Keratinocyte (primary cell): ENCODE data around the gene ATP8A1. TPM values are rescaled to one million over a fixed set of nuclear protein-coding genes. Genes with fewer than 3 reads are reported as not detected.

Experiments
- DNase-seq: peaks from one replicate; pipeline ENCODE4 v3.0.0-alpha.2; 2011; ENCODE audit warnings: low read depth, missing footprints, low spot score
- FAIRE-seq: peaks from 2 replicates; lab custom pipeline; 2011; peaks lifted over from hg19 to GRCh38; lab: Jason Lieb, UNC
- H2AFZ ChIP-seq: 2 replicates; pipeline ENCODE4 v1.6.0; 2012; ENCODE audit warnings: low read length, control low read depth, inconsistent platforms; ENCODE audit not compliant: control insufficient read depth
- H3K27ac ChIP-seq: 2 replicates; pipeline ENCODE4 v1.5.1; 2011; ENCODE audit warnings: low read length; ENCODE audit not compliant: control insufficient read depth, insufficient read depth
- H3K27me3 ChIP-seq: 3 replicates; pipeline ENCODE4 v1.6.0; 2011; ENCODE audit warnings: low read length; ENCODE audit not compliant: control insufficient read depth, insufficient read depth; ENCODE audit errors: extremely low read depth
- H3K36me3 ChIP-seq, 2 experiments: 2 replicates in 1 of 2; 3 replicates in 1 of 2; pipeline ENCODE4 v1.5.1; 2011; ENCODE audit warnings: low read length in 2 of 2, mild to moderate bottlenecking in 1 of 2; ENCODE audit not compliant: control insufficient read depth in 2 of 2, insufficient read depth in 2 of 2; ENCODE audit errors: extremely low read depth in 1 of 2
- H3K4me1 ChIP-seq: 3 replicates; pipeline ENCODE4 v1.5.1; 2011; ENCODE audit warnings: low read length; ENCODE audit not compliant: control insufficient read depth, insufficient read depth; ENCODE audit errors: extremely low read depth
- H3K4me2 ChIP-seq: 3 replicates; pipeline ENCODE4 v1.6.0; 2011; ENCODE audit warnings: low read depth, low read length; ENCODE audit not compliant: control insufficient read depth, insufficient read depth; ENCODE audit errors: extremely low read depth
- H3K4me3 ChIP-seq, 3 experiments: fragments of 200-600 bp in 1 of 3; sonication (generic) in 1 of 3; 2 replicates in 2 of 3; 3 replicates in 1 of 3; pipeline ENCODE4 v1.5.1; 2011 to 2016; ENCODE audit warnings: low read length in 3 of 3, mild to moderate bottlenecking in 3 of 3, control low read depth in 2 of 3, inconsistent platforms in 1 of 3, low read depth in 1 of 3, mixed read lengths in 1 of 3, mixed run types in 1 of 3, moderate library complexity in 1 of 3; ENCODE audit not compliant: control insufficient read depth in 2 of 3, insufficient read depth in 2 of 3; ENCODE audit errors: extremely low read depth in 1 of 3
- H3K79me2 ChIP-seq: 2 replicates; pipeline ENCODE4 v1.6.0; 2012; ENCODE audit warnings: low read length; ENCODE audit not compliant: control insufficient read depth, insufficient read depth
- H3K9ac ChIP-seq: 3 replicates; pipeline ENCODE4 v1.6.0; 2011; ENCODE audit warnings: low read length; ENCODE audit not compliant: control insufficient read depth, insufficient read depth; ENCODE audit errors: extremely low read depth
- H3K9me1 ChIP-seq: 3 replicates; pipeline ENCODE4 v1.6.0; 2011; ENCODE audit warnings: low read length; ENCODE audit not compliant: control insufficient read depth, insufficient read depth; ENCODE audit errors: extremely low read depth
- H3K9me3 ChIP-seq: 2 replicates; pipeline ENCODE4 v1.5.1; 2012; ENCODE audit warnings: low read depth, low read length; ENCODE audit not compliant: control insufficient read depth
- H4K20me1 ChIP-seq: 3 replicates; pipeline ENCODE4 v1.6.0; 2011; ENCODE audit warnings: low read length; ENCODE audit not compliant: control insufficient read depth, insufficient read depth; ENCODE audit errors: extremely low read depth
- CTCF ChIP-seq, 3 experiments: IDR thresholded peaks in 1 of 3; conservative IDR thresholded peaks in 1 of 3; optimal IDR thresholded peaks in 1 of 3; 2 replicates in 2 of 3; 3 replicates in 1 of 3; pipeline versions ENCODE3 to v1.5.1; 2011; ENCODE audit warnings: low read length in 3 of 3, mild to moderate bottlenecking in 3 of 3, moderate library complexity in 2 of 3, control low read depth in 1 of 3, inconsistent platforms in 1 of 3; ENCODE audit not compliant: insufficient read depth in 2 of 3; ENCODE audit errors: extremely low read depth in 1 of 3
- EZH2 ChIP-seq: IDR thresholded peaks from one replicate; pipeline ENCODE4 v1.6.1; 2012; ENCODE audit warnings: inconsistent platforms, mild to moderate bottlenecking, low read length, moderate library complexity
- dilution Hi-C: fragments of 300-500 bp; cut with MboI; formaldehyde crosslinking; loops from one replicate; pipeline ENCODE4 v1.7.0; 2020; ENCODE audit warnings: low sequenced_read_pairs; ENCODE audit not compliant: extremely low pct_ligation_motif_present
- polyA plus RNA-seq, 5 experiments: library from polyadenylated mRNA; depleted of rRNA in 3 of 5; stranded (reverse) in 3 of 5; stranded (forward) in 1 of 5; unstranded in 1 of 5; fragments of >200 nt; gene quantifications; 1 replicate in 1 of 5; 2 replicates in 3 of 5; 3 replicates in 1 of 5; pipeline versions ENCODE4 v1.2.1 to v1.2.3, GENCODE V29; 2011 to 2012; ENCODE audit warnings: missing spikeins in 2 of 5, low read depth in 1 of 5, low replicate concordance in 1 of 5

Gene ATP8A1
- polyA plus RNA-seq, 1 donor (not counting 4 experiments of a cell fraction or from before 2014, with no cell fraction given) = 0.20 TPM

GRCh38 chr4:42488554-42488953, 168.4 kb downstream of the ATP8A1 start:
- no peak for DNase-seq
- H3K4me2 ChIP-seq = no peak overlapping the region
- dilution Hi-C loops = no loop called here
- H3K79me2 ChIP-seq = no peaks in the 10 kb centered on the region
- H4K20me1 ChIP-seq = no peaks in the 10 kb centered on the region
- no peak overlapping the region for H3K27ac ChIP-seq
- H3K4me3 ChIP-seq = no peak overlapping the region
- H3K9me3 ChIP-seq = no peaks in the 10 kb centered on the region
- TF ChIP-seq CTCF (optimal IDR thresholded peaks at IDR 0.05 in 1 of 3, IDR thresholded peaks at IDR 0.05 in 1 of 3, conservative IDR thresholded peaks at IDR 0.05 in 1 of 3; ENCODE audit: extremely low read depth in 1 of 3, insufficient read depth in 2 of 3, low read length in 3 of 3) = no peak
- no peak for TF ChIP-seq EZH2
- H3K36me3 ChIP-seq = no peaks in the 10 kb centered on the region
- H2AFZ ChIP-seq = no peak overlapping the region
- no peaks in the 10 kb centered on the region for H3K9me1 ChIP-seq
- H3K27me3 ChIP-seq = no peaks in the 10 kb centered on the region
- H3K4me1 ChIP-seq = no peaks in the 10 kb centered on the region
- FAIRE-seq = no peak
- H3K9ac ChIP-seq = no peak overlapping the region

DNA sequence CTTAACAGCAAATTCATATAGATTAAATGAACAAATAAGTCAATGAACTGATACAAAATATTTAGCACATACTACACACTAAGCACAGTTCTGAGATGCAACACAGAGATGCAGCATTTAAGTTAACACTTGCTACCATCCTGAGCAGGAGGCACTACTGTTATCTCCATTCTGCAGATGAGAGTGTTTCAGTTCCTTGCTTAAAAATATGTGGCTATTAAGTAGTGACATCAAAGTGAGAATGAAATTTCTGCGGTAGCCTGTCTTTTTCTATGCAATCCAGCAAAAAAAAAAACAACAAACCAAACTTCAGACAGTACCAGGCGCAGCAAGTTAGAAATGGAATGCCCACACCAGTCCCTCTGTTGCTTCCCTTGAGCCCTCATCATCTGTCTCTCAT, 168.8 kb downstream of the ATP8A1 start:
- no peak overlapping the region for H3K9ac ChIP-seq
- H3K27me3 ChIP-seq = no peaks in the 10 kb centered on the region
- H2AFZ ChIP-seq = no peak overlapping the region
- H3K36me3 ChIP-seq = no peaks in the 10 kb centered on the region
- H3K27ac ChIP-seq = no peak overlapping the region
- FAIRE-seq (no peak), DNase-seq (no peak)
- H3K4me2 ChIP-seq = no peak overlapping the region
- no peaks in the 10 kb centered on the region for H3K4me1 ChIP-seq
- H3K79me2 ChIP-seq = no peaks in the 10 kb centered on the region
- H3K4me3 ChIP-seq = no peak overlapping the region
- H4K20me1 ChIP-seq = no peaks in the 10 kb centered on the region
- dilution Hi-C loops = no loop called here
- TF ChIP-seq CTCF (optimal IDR thresholded peaks at IDR 0.05 in 1 of 3, IDR thresholded peaks at IDR 0.05 in 1 of 3, conservative IDR thresholded peaks at IDR 0.05 in 1 of 3; ENCODE audit: extremely low read depth in 1 of 3, insufficient read depth in 2 of 3, low read length in 3 of 3) (no peak), EZH2 (no peak)
- no peaks in the 10 kb centered on the region for H3K9me3 ChIP-seq
- H3K9me1 ChIP-seq = no peaks in the 10 kb centered on the region
